ENCODE data around the gene KCNIP4. TPM values are rescaled to one million over a fixed set of nuclear protein-coding genes. Genes with fewer than 3 reads are reported as not detected.
A peak's percentile ranks its signal among the peaks of the same experiment; 100 is the strongest.

Gene KCNIP4
- total and polyA plus RNA-seq, 2 donors (not counting 3 experiments of a cell fraction or from before 2014, with no cell fraction given), result not detected

- Histone ChIP-seq H3K9me1 (replicated peaks; ENCODE audit: control insufficient read depth, extremely low read depth, insufficient read depth, low read length) (no peaks in the 10 kb centered on the region), H3K4me1 (ENCODE audit: control insufficient read depth, extremely low read depth, insufficient read depth, low read length) (peaks cover 14% of the 10 kb centered on the region), H2AFZ (ENCODE audit: low read depth, low read length) (no peak overlapping the region), H3K36me3 (ENCODE audit: control insufficient read depth in 2 of 2, extremely low read depth in 1 of 2, insufficient read depth in 2 of 2, low read length in 2 of 2) (no peaks in the 10 kb centered on the region), H3K79me2 (ENCODE audit: control insufficient read depth, insufficient read depth, low read length) (no peaks in the 10 kb centered on the region), H3K4me3 (replicated peaks in 1 of 3; ENCODE audit: insufficient read depth in 1 of 3, low read depth in 1 of 3, low read length in 3 of 3) (no peak overlapping the region), H3K9me3 (replicated peaks; ENCODE audit: control insufficient read depth, insufficient read depth, low read length) (no peaks in the 10 kb centered on the region), H3K27ac (ENCODE audit: insufficient read depth, low read depth, low read length) (no peak overlapping the region), H3K4me2 (ENCODE audit: insufficient read depth, low read length) (no peak overlapping the region), H3K9ac (replicated peaks; ENCODE audit: extremely low read depth, insufficient read depth, low read length) (no peak overlapping the region), H4K20me1 (replicated peaks; ENCODE audit: control insufficient read depth, extremely low read depth, insufficient read depth, low read length) (no peaks in the 10 kb centered on the region), H3K27me3 (ENCODE audit: control insufficient read depth in 2 of 2, insufficient read depth in 2 of 2, low read length in 2 of 2) (no peaks in the 10 kb centered on the region)
- no TSS peak for BruUV-seq (replicated peaks)
- peak; percentile 14 for TF ChIP-seq GATA2 (IDR thresholded peaks at IDR 0.05; ENCODE audit: insufficient read depth, insufficient read length, low read depth, low read length)
- TF ChIP-seq POLR2AphosphoS5 (IDR thresholded peaks at IDR 0.05; ENCODE audit: insufficient read depth, low read depth, low read length), result no peak
- intact Hi-C loops (cut with micrococcal nuclease) (no loop called here), dilution Hi-C loops (cut with MboI; ENCODE audit: extremely low pct_ligation_motif_present, low sequenced_read_pairs) (loop anchor here (25.0 kb wide), 1 partner anchor 231 kb away; no protein-coding TSS in a partner anchor)
- ChIA-PET POLR2A (no interaction called here), CTCF (interaction anchor here (1.0 to 2.6 kb wide), 3 partner anchors 17 to 258 kb away, joined by 4 to 10 read pairs (median 5); no protein-coding TSS in a partner anchor)
- no peak for DNase-seq (ENCODE audit: low read depth, low spot score)
- no peak for FAIRE-seq
These were observed 417.5 kb downstream of the KCNIP4 start for GRCh38 chr4:21531048-21531447.

- Histone ChIP-seq H3K9me3 (replicated peaks; ENCODE audit: control insufficient read depth, insufficient read depth, low read length) (no peaks in the 10 kb centered on the region), H3K4me2 (ENCODE audit: insufficient read depth, low read length) (peak overlapping the region; percentile 58), H3K9me1 (replicated peaks; ENCODE audit: control insufficient read depth, extremely low read depth, insufficient read depth, low read length) (no peaks in the 10 kb centered on the region), H3K27me3 (ENCODE audit: control insufficient read depth in 2 of 2, insufficient read depth in 2 of 2, low read length in 2 of 2) (no peaks in the 10 kb centered on the region), H3K27ac (ENCODE audit: insufficient read depth, low read depth, low read length) (peak overlapping the region; percentile 37), H3K4me1 (ENCODE audit: control insufficient read depth, extremely low read depth, insufficient read depth, low read length) (peaks cover 14% of the 10 kb centered on the region), H3K36me3 (ENCODE audit: control insufficient read depth in 2 of 2, extremely low read depth in 1 of 2, insufficient read depth in 2 of 2, low read length in 2 of 2) (no peaks in the 10 kb centered on the region), H3K9ac (replicated peaks; ENCODE audit: extremely low read depth, insufficient read depth, low read length) (peak overlapping the region; percentile 1), H3K4me3 (replicated peaks in 1 of 3; ENCODE audit: insufficient read depth in 1 of 3, low read depth in 1 of 3, low read length in 3 of 3) (no peak overlapping the region), H3K79me2 (ENCODE audit: control insufficient read depth, insufficient read depth, low read length) (no peaks in the 10 kb centered on the region), H4K20me1 (replicated peaks; ENCODE audit: control insufficient read depth, extremely low read depth, insufficient read depth, low read length) (no peaks in the 10 kb centered on the region), H2AFZ (ENCODE audit: low read depth, low read length) (no peak overlapping the region)
- intact Hi-C loops (cut with micrococcal nuclease) (loop anchor here (1.0 kb wide), 1 partner anchor 240 kb away; no protein-coding TSS in a partner anchor), dilution Hi-C loops (cut with MboI; ENCODE audit: extremely low pct_ligation_motif_present, low sequenced_read_pairs) (loop anchor here (25.0 kb wide), 1 partner anchor 233 kb away; no protein-coding TSS in a partner anchor)
- POLR2A ChIA-PET, result no interaction called here
- no peak for FAIRE-seq
- CTCF ChIA-PET, result interaction anchor here (0.9 to 2.9 kb wide), 4 partner anchors 11 to 238 kb away, joined by 3 to 13 read pairs (median 6); no protein-coding TSS in a partner anchor
- no peak for TF ChIP-seq JUN (IDR thresholded peaks at IDR 0.05; ENCODE audit: borderline replicate concordance, insufficient read depth, insufficient read length, low read depth)
- TF ChIP-seq MAX (IDR thresholded peaks at IDR 0.05; ENCODE audit: insufficient read depth, insufficient read length), result no peak
- peak; percentile 33 for TF ChIP-seq FOS (IDR thresholded peaks at IDR 0.05; ENCODE audit: borderline replicate concordance, insufficient read depth, low read length)
- TF ChIP-seq MYC (IDR thresholded peaks at IDR 0.05; ENCODE audit: low read depth, low read length), result no peak
- TF ChIP-seq POLR2A (IDR thresholded peaks at IDR 0.05; ENCODE audit: low read depth, low read length), result peak; percentile 59
- TF ChIP-seq EZH2 (IDR thresholded peaks at IDR 0.05; ENCODE audit: borderline replicate concordance, low read depth, low read length, severe bottlenecking), result no peak
- peak; percentile 92 for TF ChIP-seq GATA2 (IDR thresholded peaks at IDR 0.05; ENCODE audit: insufficient read depth, insufficient read length, low read depth, low read length)
- no peak for TF ChIP-seq CTCF (IDR thresholded peaks at IDR 0.05; ENCODE audit: extremely low read depth in 1 of 2, insufficient read depth in 1 of 2, low read depth in 1 of 2, low read length in 2 of 2)
- peak; percentile 74 for TF ChIP-seq POLR2AphosphoS5 (IDR thresholded peaks at IDR 0.05; ENCODE audit: insufficient read depth, low read depth, low read length)
- peak; percentile 68 for DNase-seq (ENCODE audit: low read depth, low spot score)
- BruUV-seq (replicated peaks), result no TSS peak
These were observed 419.4 kb downstream of the KCNIP4 start for GRCh38 chr4:21529214-21529613.

Data from endothelial cell of umbilical vein (primary cell).